ENCODE measurements around the gene FOXP1.

DNA sequence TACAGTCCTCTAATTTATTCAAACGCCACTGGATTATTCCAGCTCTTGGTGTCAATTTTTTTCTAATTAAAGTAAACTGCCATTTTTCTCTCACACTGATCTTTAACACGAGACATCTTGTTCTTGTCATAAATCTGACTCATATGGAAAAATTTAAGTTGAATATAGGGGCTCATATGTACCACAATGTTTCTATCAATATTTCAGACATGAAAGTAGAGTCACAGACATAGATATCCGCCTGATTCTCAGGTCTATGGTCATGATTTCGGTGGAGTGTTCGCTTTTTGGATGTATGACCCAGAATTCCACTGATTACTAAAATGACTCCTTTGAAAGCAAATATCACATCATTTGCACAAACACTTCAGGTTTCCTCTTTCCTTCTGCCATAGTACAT lies 552.8 kb downstream of the FOXP1 start:
- TF ChIP-seq, protein P1, sequence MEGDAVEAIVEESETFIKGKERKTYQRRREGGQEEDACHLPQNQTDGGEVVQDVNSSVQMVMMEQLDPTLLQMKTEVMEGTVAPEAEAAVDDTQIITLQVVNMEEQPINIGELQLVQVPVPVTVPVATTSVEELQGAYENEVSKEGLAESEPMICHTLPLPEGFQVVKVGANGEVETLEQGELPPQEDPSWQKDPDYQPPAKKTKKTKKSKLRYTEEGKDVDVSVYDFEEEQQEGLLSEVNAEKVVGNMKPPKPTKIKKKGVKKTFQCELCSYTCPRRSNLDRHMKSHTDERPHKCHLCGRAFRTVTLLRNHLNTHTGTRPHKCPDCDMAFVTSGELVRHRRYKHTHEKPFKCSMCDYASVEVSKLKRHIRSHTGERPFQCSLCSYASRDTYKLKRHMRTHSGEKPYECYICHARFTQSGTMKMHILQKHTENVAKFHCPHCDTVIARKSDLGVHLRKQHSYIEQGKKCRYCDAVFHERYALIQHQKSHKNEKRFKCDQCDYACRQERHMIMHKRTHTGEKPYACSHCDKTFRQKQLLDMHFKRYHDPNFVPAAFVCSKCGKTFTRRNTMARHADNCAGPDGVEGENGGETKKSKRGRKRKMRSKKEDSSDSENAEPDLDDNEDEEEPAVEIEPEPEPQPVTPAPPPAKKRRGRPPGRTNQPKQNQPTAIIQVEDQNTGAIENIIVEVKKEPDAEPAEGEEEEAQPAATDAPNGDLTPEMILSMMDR (IDR thresholded peaks at IDR 0.05), result no peak
- no peak for TF ChIP-seq POLR2A (IDR thresholded peaks at IDR 0.05)

Measured in adrenal gland (tissue), 5 donors.